GM23338 (cell line): ENCODE measurements around the gene C19orf47. TPM values are rescaled to one million over a fixed set of nuclear protein-coding genes. Genes with fewer than 3 reads are reported as not detected.

Experiments
- ATAC-seq: fragments of 200-7000 bp; cut with Tn5 transposase; 3 replicates; pipeline ENCODE4 v1.9.1; 2020
- DNase-seq: peaks from one replicate; pipeline ENCODE4 v3.0.0-alpha.2; 2015; ENCODE audit warnings: low spot score
- H2AFZ ChIP-seq: fragments of 200-600 bp; sonication (generic); 2 replicates; pipeline ENCODE4 v1.8.0; 2016; ENCODE audit warnings: antibody characterized with exemption, mild to moderate bottlenecking, moderate library complexity
- H3F3A ChIP-seq: fragments of 200-600 bp; sonication (generic); replicated peaks from 2 replicates; pipeline ENCODE4 v1.8.0; 2017; ENCODE audit warnings: antibody characterized with exemption, mixed run types, low read depth
- H3K27ac ChIP-seq: fragments of 200-600 bp; sonication (generic); 2 replicates; pipeline ENCODE4 v1.6.1; 2016; ENCODE audit warnings: low read depth
- H3K27me3 ChIP-seq: fragments of 200-600 bp; sonication (generic); 2 replicates; pipeline ENCODE4 v1.8.0; 2016; ENCODE audit warnings: mild to moderate bottlenecking, mixed run types, moderate library complexity; ENCODE audit not compliant: insufficient read depth
- H3K36me3 ChIP-seq: fragments of 200-600 bp; sonication (generic); 2 replicates; pipeline ENCODE4 v1.8.0; 2016; ENCODE audit warnings: mild to moderate bottlenecking; ENCODE audit not compliant: insufficient read depth
- H3K4me1 ChIP-seq: fragments of 200-600 bp; sonication (generic); 2 replicates; pipeline ENCODE4 v1.8.0; 2016; ENCODE audit warnings: mild to moderate bottlenecking, moderate library complexity; ENCODE audit not compliant: insufficient read depth
- H3K4me2 ChIP-seq: fragments of 200-600 bp; sonication (generic); 2 replicates; pipeline ENCODE4 v1.7.1; 2017; ENCODE audit warnings: mixed run types
- H3K4me3 ChIP-seq: fragments of 200-600 bp; sonication (generic); 2 replicates; pipeline ENCODE4 v1.6.1; 2016; ENCODE audit warnings: mixed run types
- H3K79me2 ChIP-seq: fragments of 200-600 bp; sonication (generic); replicated peaks from 2 replicates; pipeline ENCODE4 v1.8.0; 2017; ENCODE audit warnings: mild to moderate bottlenecking; ENCODE audit not compliant: insufficient read depth
- H3K9me2 ChIP-seq: fragments of 200-600 bp; sonication (generic); 2 replicates; pipeline ENCODE4 v1.8.0; 2017; ENCODE audit not compliant: insufficient read depth
- H4K20me1 ChIP-seq: fragments of 200-600 bp; sonication (generic); replicated peaks from 2 replicates; pipeline ENCODE4 v1.8.0; 2017; ENCODE audit warnings: mild to moderate bottlenecking; ENCODE audit not compliant: insufficient read depth
- H3K27ac Mint-ChIP-seq: 2 replicates; pipeline ENCODE4 v1.8.0; 2020; ENCODE audit warnings: inconsistent platforms, mild to moderate bottlenecking, moderate library complexity, mixed read lengths
- H3K27me3 Mint-ChIP-seq: 3 replicates; pipeline ENCODE4 v1.8.0; 2022; ENCODE audit warnings: low read depth, mild to moderate bottlenecking, moderate library complexity, mixed read lengths, inconsistent platforms; ENCODE audit not compliant: insufficient read depth, poor library complexity
- H3K36me3 Mint-ChIP-seq: 3 replicates; pipeline ENCODE4 v1.8.0; 2021; ENCODE audit warnings: low read depth, mild to moderate bottlenecking, inconsistent platforms, moderate library complexity, mixed read lengths
- H3K4me1 Mint-ChIP-seq: 3 replicates; pipeline ENCODE4 v1.8.0; 2020; ENCODE audit warnings: mild to moderate bottlenecking, inconsistent platforms, mixed read lengths
- H3K4me3 Mint-ChIP-seq: 3 replicates; pipeline ENCODE4 v1.8.0; 2021; ENCODE audit warnings: moderate library complexity, mild to moderate bottlenecking, inconsistent platforms, mixed read lengths
- H3K9me3 Mint-ChIP-seq: 3 replicates; pipeline ENCODE4 v1.8.0; 2020; ENCODE audit warnings: moderate library complexity, mild to moderate bottlenecking, inconsistent platforms, mixed read lengths
- CREB1 ChIP-seq: fragments of 250-450 bp; sonication (Bioruptor Pico); IDR thresholded peaks from 2 replicates; pipeline ENCODE4 v1.5.0; 2020; ENCODE audit warnings: low read depth, mild to moderate bottlenecking, moderate library complexity
- EZH2 ChIP-seq: fragments of 200-600 bp; sonication (generic); IDR thresholded peaks from one replicate; pipeline ENCODE4 v1.8.0; 2017; ENCODE audit warnings: antibody characterized with exemption, mild to moderate bottlenecking, low read depth; ENCODE audit not compliant: unreplicated experiment
- EZH2phosphoT487 ChIP-seq: fragments of 200-600 bp; sonication (generic); IDR thresholded peaks from one replicate; pipeline ENCODE4 v1.8.1; 2018; ENCODE audit warnings: antibody characterized with exemption; ENCODE audit not compliant: unreplicated experiment
- JUNB ChIP-seq: IDR thresholded peaks from one replicate; pipeline ENCODE4 v1.6.1; 2016; ENCODE audit warnings: antibody characterized with exemption; ENCODE audit not compliant: unreplicated experiment
- NANOG ChIP-seq: IDR thresholded peaks from 2 replicates; pipeline ENCODE4 v1.6.1; 2016; ENCODE audit warnings: antibody characterized with exemption, borderline replicate concordance
- POLR2AphosphoS5 ChIP-seq: IDR thresholded peaks from 2 replicates; pipeline ENCODE4 v1.6.1; 2016; ENCODE audit warnings: antibody characterized with exemption, low read depth
- STAT1 ChIP-seq: IDR thresholded peaks from one replicate; pipeline ENCODE4 v1.6.1; 2016; ENCODE audit warnings: antibody characterized with exemption; ENCODE audit not compliant: unreplicated experiment
- ZNF114 ChIP-seq: fragments of 250-450 bp; sonication (Bioruptor Pico); IDR thresholded peaks from 2 replicates; pipeline ENCODE4 v1.5.0; 2020; ENCODE audit warnings: mild to moderate bottlenecking, moderate library complexity
- ZNF331 ChIP-seq: fragments of 250-450 bp; sonication (Bioruptor Pico); IDR thresholded peaks from 2 replicates; pipeline ENCODE4 v1.5.0; 2020; ENCODE audit warnings: low read depth, mild to moderate bottlenecking, moderate library complexity
- polyA plus RNA-seq: library from polyadenylated mRNA; unstranded; fragments of >200 nt; fragmentation: Nextera tagmentation; extraction: Ambion mirVana; gene quantifications from 2 replicates; pipeline ENCODE4 v1.2.1, GENCODE V29; 2016
- total RNA-seq: library from RNA; depleted of rRNA; stranded (reverse); fragments of >200 nt; shearing (Covaris generic); gene quantifications from 2 replicates; pipeline ENCODE4 v1.2.3, GENCODE V29; 2014
- TF ChIP-seq, protein P1 (sequence below), 2 experiments: fragments of 200-600 bp in 1 of 2; sonication (generic) in 1 of 2; conservative IDR thresholded peaks; 2 replicates each; pipeline versions ENCODE4 v1.5.1 to v1.6.1; 2016 to 2017; ENCODE audit warnings: antibody characterized with exemption in 2 of 2, low read depth in 2 of 2, mild to moderate bottlenecking in 2 of 2, moderate library complexity in 1 of 2
- TF ChIP-seq, protein P2 (sequence below): IDR thresholded peaks from one replicate; pipeline ENCODE4 v1.6.1; 2018; ENCODE audit warnings: antibody characterized with exemption; ENCODE audit not compliant: unreplicated experiment
- TF ChIP-seq, protein P3 (sequence below): IDR thresholded peaks from 2 replicates; pipeline ENCODE4 v1.6.1; 2016; ENCODE audit warnings: antibody characterized with exemption
- TF ChIP-seq, protein P4 (sequence below): fragments of 250-450 bp; sonication (Bioruptor Pico); IDR thresholded peaks from 2 replicates; pipeline ENCODE4 v1.5.0; 2020; ENCODE audit warnings: mild to moderate bottlenecking, moderate library complexity

C19orf47 gene
- total and polyA plus RNA-seq, 2 experiments from 2014 or later, result 13.1 to 26.6 TPM

DNA sequence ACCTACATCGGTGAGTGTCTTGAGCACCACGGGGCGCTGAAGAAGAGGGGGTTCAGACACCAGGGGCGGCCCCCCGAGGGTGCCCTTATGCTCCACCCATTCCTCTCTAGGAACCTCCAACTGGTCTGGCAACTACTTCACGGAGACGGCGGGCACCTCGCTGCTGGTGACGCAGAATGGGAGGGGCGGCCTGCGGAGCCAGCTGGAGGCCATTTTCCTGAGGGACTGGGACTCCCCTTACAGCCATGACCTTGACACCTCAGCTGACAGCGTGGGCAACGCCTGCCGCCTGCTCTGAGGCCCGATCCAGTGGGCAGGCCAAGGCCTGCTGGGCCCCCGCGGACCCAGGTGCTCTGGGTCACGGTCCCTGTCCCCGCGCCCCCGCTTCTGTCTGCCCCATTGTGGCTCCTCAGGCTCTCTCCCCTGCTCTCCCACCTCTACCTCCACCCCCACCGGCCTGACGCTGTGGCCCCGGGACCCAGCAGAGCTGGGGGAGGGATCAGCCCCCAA, 29.7 kb upstream of the C19orf47 start:
- H3K9me2 ChIP-seq, result no peaks in the 10 kb centered on the region
- no peak for DNase-seq
- H3K9me3 Mint-ChIP-seq, result no peaks in the 10 kb centered on the region
- peaks cover 7% of the 10 kb centered on the region; the same call in 1 of the 2 replicates for H3K36me3 ChIP-seq
- no peak overlapping the region for H3K4me3 ChIP-seq
- no peak overlapping the region for H3K4me3 Mint-ChIP-seq
- H3K27me3 ChIP-seq, result no peaks in the 10 kb centered on the region
- no peaks in the 10 kb centered on the region for H3F3A ChIP-seq
- no peak overlapping the region for H2AFZ ChIP-seq
- no peak overlapping the region for H3K27ac Mint-ChIP-seq
- H3K4me2 ChIP-seq, result no peak overlapping the region
- no peak overlapping the region for H3K27ac ChIP-seq
- H3K4me1 Mint-ChIP-seq, result no peaks in the 10 kb centered on the region
- no peaks in the 10 kb centered on the region for H3K79me2 ChIP-seq
- TF ChIP-seq, protein P1, sequence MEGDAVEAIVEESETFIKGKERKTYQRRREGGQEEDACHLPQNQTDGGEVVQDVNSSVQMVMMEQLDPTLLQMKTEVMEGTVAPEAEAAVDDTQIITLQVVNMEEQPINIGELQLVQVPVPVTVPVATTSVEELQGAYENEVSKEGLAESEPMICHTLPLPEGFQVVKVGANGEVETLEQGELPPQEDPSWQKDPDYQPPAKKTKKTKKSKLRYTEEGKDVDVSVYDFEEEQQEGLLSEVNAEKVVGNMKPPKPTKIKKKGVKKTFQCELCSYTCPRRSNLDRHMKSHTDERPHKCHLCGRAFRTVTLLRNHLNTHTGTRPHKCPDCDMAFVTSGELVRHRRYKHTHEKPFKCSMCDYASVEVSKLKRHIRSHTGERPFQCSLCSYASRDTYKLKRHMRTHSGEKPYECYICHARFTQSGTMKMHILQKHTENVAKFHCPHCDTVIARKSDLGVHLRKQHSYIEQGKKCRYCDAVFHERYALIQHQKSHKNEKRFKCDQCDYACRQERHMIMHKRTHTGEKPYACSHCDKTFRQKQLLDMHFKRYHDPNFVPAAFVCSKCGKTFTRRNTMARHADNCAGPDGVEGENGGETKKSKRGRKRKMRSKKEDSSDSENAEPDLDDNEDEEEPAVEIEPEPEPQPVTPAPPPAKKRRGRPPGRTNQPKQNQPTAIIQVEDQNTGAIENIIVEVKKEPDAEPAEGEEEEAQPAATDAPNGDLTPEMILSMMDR (conservative IDR thresholded peaks at IDR 0.05; ENCODE audit: low read depth in 2 of 2), result no peak
- TF ChIP-seq CREB1 (CRISPR knock-in tag) (no peak), EZH2phosphoT487 (no peak), ZNF114 (CRISPR knock-in tag) (no peak), STAT1 (no peak), ZNF331 (CRISPR knock-in tag) (no peak), JUNB (no peak), EZH2 (no peak), POLR2AphosphoS5 (no peak), NANOG (no peak)
- TF ChIP-seq, protein P2, sequence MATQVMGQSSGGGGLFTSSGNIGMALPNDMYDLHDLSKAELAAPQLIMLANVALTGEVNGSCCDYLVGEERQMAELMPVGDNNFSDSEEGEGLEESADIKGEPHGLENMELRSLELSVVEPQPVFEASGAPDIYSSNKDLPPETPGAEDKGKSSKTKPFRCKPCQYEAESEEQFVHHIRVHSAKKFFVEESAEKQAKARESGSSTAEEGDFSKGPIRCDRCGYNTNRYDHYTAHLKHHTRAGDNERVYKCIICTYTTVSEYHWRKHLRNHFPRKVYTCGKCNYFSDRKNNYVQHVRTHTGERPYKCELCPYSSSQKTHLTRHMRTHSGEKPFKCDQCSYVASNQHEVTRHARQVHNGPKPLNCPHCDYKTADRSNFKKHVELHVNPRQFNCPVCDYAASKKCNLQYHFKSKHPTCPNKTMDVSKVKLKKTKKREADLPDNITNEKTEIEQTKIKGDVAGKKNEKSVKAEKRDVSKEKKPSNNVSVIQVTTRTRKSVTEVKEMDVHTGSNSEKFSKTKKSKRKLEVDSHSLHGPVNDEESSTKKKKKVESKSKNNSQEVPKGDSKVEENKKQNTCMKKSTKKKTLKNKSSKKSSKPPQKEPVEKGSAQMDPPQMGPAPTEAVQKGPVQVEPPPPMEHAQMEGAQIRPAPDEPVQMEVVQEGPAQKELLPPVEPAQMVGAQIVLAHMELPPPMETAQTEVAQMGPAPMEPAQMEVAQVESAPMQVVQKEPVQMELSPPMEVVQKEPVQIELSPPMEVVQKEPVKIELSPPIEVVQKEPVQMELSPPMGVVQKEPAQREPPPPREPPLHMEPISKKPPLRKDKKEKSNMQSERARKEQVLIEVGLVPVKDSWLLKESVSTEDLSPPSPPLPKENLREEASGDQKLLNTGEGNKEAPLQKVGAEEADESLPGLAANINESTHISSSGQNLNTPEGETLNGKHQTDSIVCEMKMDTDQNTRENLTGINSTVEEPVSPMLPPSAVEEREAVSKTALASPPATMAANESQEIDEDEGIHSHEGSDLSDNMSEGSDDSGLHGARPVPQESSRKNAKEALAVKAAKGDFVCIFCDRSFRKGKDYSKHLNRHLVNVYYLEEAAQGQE, result no peak
- TF ChIP-seq, protein P3, sequence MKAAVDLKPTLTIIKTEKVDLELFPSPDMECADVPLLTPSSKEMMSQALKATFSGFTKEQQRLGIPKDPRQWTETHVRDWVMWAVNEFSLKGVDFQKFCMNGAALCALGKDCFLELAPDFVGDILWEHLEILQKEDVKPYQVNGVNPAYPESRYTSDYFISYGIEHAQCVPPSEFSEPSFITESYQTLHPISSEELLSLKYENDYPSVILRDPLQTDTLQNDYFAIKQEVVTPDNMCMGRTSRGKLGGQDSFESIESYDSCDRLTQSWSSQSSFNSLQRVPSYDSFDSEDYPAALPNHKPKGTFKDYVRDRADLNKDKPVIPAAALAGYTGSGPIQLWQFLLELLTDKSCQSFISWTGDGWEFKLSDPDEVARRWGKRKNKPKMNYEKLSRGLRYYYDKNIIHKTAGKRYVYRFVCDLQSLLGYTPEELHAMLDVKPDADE, result no peak
- TF ChIP-seq, protein P4, sequence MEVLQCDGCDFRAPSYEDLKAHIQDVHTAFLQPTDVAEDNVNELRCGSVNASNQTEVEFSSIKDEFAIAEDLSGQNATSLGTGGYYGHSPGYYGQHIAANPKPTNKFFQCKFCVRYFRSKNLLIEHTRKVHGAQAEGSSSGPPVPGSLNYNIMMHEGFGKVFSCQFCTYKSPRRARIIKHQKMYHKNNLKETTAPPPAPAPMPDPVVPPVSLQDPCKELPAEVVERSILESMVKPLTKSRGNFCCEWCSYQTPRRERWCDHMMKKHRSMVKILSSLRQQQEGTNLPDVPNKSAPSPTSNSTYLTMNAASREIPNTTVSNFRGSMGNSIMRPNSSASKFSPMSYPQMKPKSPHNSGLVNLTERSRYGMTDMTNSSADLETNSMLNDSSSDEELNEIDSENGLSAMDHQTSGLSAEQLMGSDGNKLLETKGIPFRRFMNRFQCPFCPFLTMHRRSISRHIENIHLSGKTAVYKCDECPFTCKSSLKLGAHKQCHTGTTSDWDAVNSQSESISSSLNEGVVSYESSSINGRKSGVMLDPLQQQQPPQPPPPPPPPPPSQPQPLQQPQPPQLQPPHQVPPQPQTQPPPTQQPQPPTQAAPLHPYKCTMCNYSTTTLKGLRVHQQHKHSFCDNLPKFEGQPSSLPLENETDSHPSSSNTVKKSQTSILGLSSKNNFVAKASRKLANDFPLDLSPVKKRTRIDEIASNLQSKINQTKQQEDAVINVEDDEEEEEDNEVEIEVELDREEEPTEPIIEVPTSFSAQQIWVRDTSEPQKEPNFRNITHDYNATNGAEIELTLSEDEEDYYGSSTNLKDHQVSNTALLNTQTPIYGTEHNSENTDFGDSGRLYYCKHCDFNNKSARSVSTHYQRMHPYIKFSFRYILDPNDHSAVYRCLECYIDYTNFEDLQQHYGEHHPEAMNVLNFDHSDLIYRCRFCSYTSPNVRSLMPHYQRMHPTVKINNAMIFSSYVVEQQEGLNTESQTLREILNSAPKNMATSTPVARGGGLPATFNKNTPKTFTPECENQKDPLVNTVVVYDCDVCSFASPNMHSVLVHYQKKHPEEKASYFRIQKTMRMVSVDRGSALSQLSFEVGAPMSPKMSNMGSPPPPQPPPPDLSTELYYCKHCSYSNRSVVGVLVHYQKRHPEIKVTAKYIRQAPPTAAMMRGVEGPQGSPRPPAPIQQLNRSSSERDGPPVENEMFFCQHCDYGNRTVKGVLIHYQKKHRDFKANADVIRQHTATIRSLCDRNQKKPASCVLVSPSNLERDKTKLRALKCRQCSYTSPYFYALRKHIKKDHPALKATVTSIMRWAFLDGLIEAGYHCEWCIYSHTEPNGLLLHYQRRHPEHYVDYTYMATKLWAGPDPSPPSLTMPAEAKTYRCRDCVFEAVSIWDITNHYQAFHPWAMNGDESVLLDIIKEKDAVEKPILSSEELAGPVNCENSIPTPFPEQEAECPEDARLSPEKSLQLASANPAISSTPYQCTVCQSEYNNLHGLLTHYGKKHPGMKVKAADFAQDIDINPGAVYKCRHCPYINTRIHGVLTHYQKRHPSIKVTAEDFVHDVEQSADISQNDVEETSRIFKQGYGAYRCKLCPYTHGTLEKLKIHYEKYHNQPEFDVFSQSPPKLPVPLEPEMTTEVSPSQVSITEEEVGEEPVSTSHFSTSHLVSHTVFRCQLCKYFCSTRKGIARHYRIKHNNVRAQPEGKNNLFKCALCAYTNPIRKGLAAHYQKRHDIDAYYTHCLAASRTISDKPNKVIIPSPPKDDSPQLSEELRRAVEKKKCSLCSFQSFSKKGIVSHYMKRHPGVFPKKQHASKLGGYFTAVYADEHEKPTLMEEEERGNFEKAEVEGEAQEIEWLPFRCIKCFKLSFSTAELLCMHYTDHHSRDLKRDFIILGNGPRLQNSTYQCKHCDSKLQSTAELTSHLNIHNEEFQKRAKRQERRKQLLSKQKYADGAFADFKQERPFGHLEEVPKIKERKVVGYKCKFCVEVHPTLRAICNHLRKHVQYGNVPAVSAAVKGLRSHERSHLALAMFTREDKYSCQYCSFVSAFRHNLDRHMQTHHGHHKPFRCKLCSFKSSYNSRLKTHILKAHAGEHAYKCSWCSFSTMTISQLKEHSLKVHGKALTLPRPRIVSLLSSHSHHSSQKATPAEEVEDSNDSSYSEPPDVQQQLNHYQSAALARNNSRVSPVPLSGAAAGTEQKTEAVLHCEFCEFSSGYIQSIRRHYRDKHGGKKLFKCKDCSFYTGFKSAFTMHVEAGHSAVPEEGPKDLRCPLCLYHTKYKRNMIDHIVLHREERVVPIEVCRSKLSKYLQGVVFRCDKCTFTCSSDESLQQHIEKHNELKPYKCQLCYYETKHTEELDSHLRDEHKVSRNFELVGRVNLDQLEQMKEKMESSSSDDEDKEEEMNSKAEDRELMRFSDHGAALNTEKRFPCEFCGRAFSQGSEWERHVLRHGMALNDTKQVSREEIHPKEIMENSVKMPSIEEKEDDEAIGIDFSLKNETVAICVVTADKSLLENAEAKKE (CRISPR knock-in tag), result no peak
- no peaks in the 10 kb centered on the region for H3K4me1 ChIP-seq
- ATAC-seq, result no peak
- peaks cover 7% of the 10 kb centered on the region for H3K27me3 Mint-ChIP-seq
- peaks cover 40% of the 10 kb centered on the region for H3K36me3 Mint-ChIP-seq
- no peaks in the 10 kb centered on the region for H4K20me1 ChIP-seq
